RWPE2 (cell line): ENCODE results near the gene UQCR10.

ENCODE experiments used
- ATAC-seq: fragments of 200-7000 bp; cut with Tn5 transposase; 3 replicates; pipeline ENCODE4 v1.9.1; 2021; ENCODE audit warnings: low read depth
- DNase-seq: peaks from one replicate; pipeline ENCODE4 v3.0.0-alpha.2; 2020; ENCODE audit warnings: low spot score
- H3K27ac ChIP-seq: fragments of 450-650 bp; 2 replicates; pipeline ENCODE4 v1.5.1; 2017; ENCODE audit warnings: mild to moderate bottlenecking; ENCODE audit not compliant: poor library complexity, severe bottlenecking
- H3K27me3 ChIP-seq: fragments of 250-450 bp; sonication (Bioruptor Pico); 2 replicates; pipeline ENCODE4 v1.5.1; 2021; ENCODE audit warnings: mild to moderate bottlenecking, moderate library complexity; ENCODE audit not compliant: insufficient read depth, poor library complexity, severe bottlenecking
- H3K36me3 ChIP-seq: fragments of 250-450 bp; sonication (Bioruptor Pico); 2 replicates; pipeline ENCODE4 v1.5.1; 2020; ENCODE audit warnings: low read depth, mild to moderate bottlenecking, moderate library complexity
- H3K4me1 ChIP-seq: fragments of 250-450 bp; sonication (Bioruptor Pico); 2 replicates; pipeline ENCODE4 v1.5.1; 2021; ENCODE audit warnings: mild to moderate bottlenecking, moderate library complexity; ENCODE audit not compliant: insufficient read depth, poor library complexity, severe bottlenecking
- H3K4me3 ChIP-seq: fragments of 250-450 bp; sonication (Bioruptor Pico); 2 replicates; pipeline ENCODE4 v1.5.1; 2021; ENCODE audit warnings: mild to moderate bottlenecking, moderate library complexity; ENCODE audit not compliant: severe bottlenecking
- H3K9me3 ChIP-seq: fragments of 250-450 bp; sonication (Bioruptor Pico); 2 replicates; pipeline ENCODE4 v1.5.1; 2021; ENCODE audit warnings: mild to moderate bottlenecking, moderate library complexity; ENCODE audit not compliant: severe bottlenecking
- TF ChIP-seq, protein P1 (sequence below): fragments of 450-650 bp; IDR thresholded peaks from one replicate; pipeline ENCODE4 v1.5.1; 2017; ENCODE audit warnings: mild to moderate bottlenecking, moderate library complexity; ENCODE audit not compliant: poor library complexity, severe bottlenecking

Gene UQCR10

DNA sequence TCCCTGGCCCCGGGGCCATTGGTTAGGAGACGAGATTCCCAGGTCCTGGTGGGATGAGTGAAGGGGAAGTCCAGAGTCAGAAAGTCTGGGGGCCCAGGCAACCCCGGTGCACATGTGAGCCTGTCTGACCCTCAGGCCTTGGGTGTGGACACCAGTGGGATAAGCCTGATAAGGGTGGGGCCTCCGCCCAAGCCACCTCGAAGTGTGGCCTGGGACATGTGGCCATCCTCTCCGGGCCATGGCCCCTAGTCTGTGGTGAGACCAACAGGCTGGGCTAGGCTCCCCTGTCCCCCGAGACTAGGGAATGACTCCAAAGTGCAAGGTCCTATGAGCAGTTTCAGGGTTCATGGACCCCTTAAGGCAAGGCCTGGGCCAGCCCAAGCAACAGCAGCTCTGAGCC lies 41.1 kb upstream of the UQCR10 start:
- no peak for DNase-seq
- Histone ChIP-seq H3K27ac (no peak overlapping the region), H3K9me3 (no peaks in the 10 kb centered on the region), H3K27me3 (peaks cover 5% of the 10 kb centered on the region), H3K36me3 (no peaks in the 10 kb centered on the region), H3K4me3 (no peak overlapping the region), H3K4me1 (no peaks in the 10 kb centered on the region)
- TF ChIP-seq, protein P1, sequence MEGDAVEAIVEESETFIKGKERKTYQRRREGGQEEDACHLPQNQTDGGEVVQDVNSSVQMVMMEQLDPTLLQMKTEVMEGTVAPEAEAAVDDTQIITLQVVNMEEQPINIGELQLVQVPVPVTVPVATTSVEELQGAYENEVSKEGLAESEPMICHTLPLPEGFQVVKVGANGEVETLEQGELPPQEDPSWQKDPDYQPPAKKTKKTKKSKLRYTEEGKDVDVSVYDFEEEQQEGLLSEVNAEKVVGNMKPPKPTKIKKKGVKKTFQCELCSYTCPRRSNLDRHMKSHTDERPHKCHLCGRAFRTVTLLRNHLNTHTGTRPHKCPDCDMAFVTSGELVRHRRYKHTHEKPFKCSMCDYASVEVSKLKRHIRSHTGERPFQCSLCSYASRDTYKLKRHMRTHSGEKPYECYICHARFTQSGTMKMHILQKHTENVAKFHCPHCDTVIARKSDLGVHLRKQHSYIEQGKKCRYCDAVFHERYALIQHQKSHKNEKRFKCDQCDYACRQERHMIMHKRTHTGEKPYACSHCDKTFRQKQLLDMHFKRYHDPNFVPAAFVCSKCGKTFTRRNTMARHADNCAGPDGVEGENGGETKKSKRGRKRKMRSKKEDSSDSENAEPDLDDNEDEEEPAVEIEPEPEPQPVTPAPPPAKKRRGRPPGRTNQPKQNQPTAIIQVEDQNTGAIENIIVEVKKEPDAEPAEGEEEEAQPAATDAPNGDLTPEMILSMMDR = no peak
- ATAC-seq = no peak

DNA sequence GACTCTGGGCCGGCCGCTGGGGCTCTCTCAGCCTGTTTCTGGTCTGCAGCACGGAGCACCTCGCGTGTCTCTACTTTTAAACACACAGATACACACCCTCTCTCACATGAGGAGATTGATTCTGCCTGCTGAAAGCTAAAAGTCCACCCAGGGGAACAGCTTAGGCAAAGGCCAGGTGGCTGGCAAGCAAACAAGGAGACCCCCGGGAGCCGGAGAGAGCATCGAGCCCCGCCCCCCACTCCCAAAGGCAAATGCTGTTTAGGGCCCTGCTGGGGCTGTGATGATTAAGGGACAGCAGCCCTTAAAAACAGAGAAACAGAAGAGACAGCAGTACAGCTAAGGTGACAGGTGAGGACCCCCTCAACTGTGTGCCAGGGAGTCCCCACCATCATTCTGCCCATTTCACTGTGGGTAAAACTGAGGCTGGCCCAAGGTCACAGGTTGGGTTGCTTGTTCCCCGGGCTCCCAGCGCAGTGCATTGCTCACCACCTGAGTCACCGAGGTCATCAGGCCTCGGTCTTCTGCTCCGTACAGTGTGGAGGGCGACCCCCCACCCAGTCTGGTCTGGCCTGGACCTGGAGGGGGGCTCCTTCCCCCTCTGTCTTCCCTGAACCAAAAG lies 40.5 kb upstream of the UQCR10 start:
- no peaks in the 10 kb centered on the region for H3K36me3 ChIP-seq
- ATAC-seq = no peak
- TF ChIP-seq, protein P1 = no peak
- no peak overlapping the region for H3K27ac ChIP-seq
- no peak for DNase-seq
- H3K4me1 ChIP-seq = no peaks in the 10 kb centered on the region
- H3K27me3 ChIP-seq = peaks cover under 1% of the 10 kb centered on the region
- no peaks in the 10 kb centered on the region for H3K9me3 ChIP-seq
- H3K4me3 ChIP-seq = no peak overlapping the region

DNA sequence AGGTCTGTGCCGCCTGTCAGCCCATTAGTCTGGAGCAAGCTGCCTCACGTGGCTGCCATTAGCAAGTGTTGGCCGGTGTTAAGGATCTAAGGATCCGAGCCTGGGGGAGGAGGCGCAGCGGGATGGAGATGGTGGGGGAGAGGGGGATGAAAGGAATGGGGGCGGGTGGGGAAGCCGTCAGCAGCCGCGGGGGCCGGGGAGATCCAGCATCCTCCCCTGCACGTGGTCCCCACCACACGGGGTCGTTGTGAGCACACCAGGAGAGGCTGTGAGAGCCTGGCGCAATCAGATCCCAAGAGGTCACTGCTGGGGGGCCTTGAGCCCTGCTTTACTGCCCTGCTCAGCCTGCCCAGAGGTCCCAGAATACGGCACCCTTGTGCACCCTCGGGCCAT lies 40.0 kb upstream of the UQCR10 start:
- Histone ChIP-seq H3K4me3 (no peak overlapping the region), H3K27ac (no peak overlapping the region), H3K27me3 (no peaks in the 10 kb centered on the region), H3K4me1 (no peaks in the 10 kb centered on the region), H3K36me3 (no peaks in the 10 kb centered on the region), H3K9me3 (no peaks in the 10 kb centered on the region)
- no peak for ATAC-seq
- no peak for DNase-seq
- TF ChIP-seq, protein P1 = peak; percentile 31

DNA sequence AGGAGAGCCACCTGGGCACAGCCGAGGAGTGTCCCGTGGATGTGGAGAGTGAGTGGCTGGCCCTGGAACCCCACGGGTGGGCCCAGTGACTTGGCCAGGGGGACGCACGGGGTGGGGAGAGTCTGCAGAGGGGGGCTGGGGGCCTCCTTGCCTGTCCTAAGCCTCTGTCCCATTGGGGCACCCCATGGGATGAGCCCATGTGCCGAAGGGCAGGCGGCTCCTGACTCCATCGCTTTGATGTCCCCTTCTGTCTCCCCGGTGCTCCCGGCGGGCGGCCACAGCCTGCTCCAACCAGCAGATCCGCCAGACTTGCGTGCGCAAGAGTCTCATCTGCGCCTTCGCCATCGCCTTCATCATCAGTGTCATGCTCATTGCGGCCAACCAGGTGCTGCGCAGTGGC lies 38.0 kb upstream of the UQCR10 start:
- Histone ChIP-seq H3K27me3 (no peaks in the 10 kb centered on the region), H3K4me3 (no peak overlapping the region), H3K4me1 (no peaks in the 10 kb centered on the region), H3K9me3 (no peaks in the 10 kb centered on the region), H3K36me3 (no peaks in the 10 kb centered on the region), H3K27ac (no peak overlapping the region)
- no peak for DNase-seq
- no peak for ATAC-seq
- TF ChIP-seq, protein P1 = no peak

DNA sequence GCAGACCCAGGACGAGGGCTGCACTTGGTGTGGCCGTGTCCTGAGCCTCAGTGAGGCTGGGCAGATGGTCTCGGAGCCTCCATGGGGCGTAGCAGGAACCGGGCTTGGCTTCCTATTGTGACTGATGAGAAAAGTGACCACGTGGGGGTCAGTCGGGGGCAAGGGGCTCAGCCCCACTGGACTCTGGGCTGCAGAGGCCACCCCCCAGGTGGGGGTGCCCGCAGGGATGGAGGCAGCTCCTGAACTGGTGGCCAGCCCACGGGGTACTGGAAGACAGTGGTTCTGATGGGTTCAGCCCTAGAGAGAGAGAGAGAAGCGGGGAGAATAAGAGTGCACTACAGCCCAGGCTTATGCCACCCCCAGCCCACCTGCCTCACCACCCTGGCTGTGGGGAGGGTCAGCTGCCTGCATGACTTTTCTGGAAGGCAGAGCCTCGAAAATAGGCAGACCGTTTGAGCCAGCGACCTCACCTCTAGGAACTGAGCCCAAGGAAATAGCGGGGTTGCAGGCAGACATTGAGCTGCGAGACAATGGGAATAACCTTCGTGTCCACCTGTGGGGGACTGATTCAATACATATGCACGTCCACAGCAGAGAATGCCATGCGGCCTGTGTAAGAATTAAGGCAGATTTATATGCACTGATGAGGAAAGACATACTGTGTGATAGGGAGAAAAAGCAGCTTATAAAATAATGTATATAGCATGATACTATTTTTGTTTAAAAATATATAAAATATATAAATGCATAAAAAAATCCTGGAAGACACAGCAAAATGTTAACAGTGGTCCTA lies 35.9 kb upstream of the UQCR10 start:
- TF ChIP-seq, protein P1 = no peak
- no peaks in the 10 kb centered on the region for H3K27me3 ChIP-seq
- H3K36me3 ChIP-seq = no peaks in the 10 kb centered on the region
- no peaks in the 10 kb centered on the region for H3K9me3 ChIP-seq
- ATAC-seq = no peak
- H3K4me3 ChIP-seq = no peak overlapping the region
- no peaks in the 10 kb centered on the region for H3K4me1 ChIP-seq
- DNase-seq = no peak
- no peak overlapping the region for H3K27ac ChIP-seq
